Measurements from ENCODE around the gene RHBDF2. TPM values are rescaled to one million over a fixed set of nuclear protein-coding genes. Genes with fewer than 3 reads are reported as not detected.

Gene RHBDF2
- total and polyA plus RNA-seq, 2 donors (not counting 3 experiments of a cell fraction or from before 2014, with no cell fraction given): 25.5 to 38.5 TPM

DNA sequence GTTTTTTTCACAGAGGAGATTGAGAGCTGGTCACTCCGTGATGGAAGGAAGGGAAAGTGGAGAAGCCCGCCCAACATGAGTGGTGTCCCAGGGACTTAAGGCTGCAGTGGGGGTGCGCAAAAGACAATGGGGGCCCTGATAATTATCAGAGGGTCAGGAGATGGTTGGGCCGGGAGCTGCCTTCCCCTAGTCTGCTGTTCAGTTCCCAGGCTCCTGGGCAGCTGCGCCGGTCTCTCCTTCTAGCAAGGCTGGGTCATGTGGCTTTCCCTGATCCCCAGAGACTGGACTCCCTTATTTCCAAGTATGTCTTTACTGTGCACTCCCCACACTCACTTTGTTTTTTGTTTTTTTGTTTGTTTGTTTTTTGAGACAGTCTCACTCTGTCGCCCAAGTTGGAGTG lies 20.0 kb upstream of the RHBDF2 start:
- Histone ChIP-seq H3K79me2 (ENCODE audit: control insufficient read depth, insufficient read depth, low read length) (no peaks in the 10 kb centered on the region), H3K36me3 (ENCODE audit: control insufficient read depth in 2 of 2, extremely low read depth in 1 of 2, insufficient read depth in 2 of 2, low read length in 2 of 2) (no peaks in the 10 kb centered on the region), H3K9me1 (replicated peaks; ENCODE audit: control insufficient read depth, extremely low read depth, insufficient read depth, low read length) (no peaks in the 10 kb centered on the region), H2AFZ (ENCODE audit: low read depth, low read length) (no peak overlapping the region), H4K20me1 (replicated peaks; ENCODE audit: control insufficient read depth, extremely low read depth, insufficient read depth, low read length) (no peaks in the 10 kb centered on the region), H3K27ac (ENCODE audit: insufficient read depth, low read depth, low read length) (no peak overlapping the region), H3K4me3 (replicated peaks in 1 of 3; ENCODE audit: insufficient read depth in 1 of 3, low read depth in 1 of 3, low read length in 3 of 3) (no peak overlapping the region), H3K4me1 (ENCODE audit: control insufficient read depth, extremely low read depth, insufficient read depth, low read length) (no peaks in the 10 kb centered on the region), H3K9ac (replicated peaks; ENCODE audit: extremely low read depth, insufficient read depth, low read length) (no peak overlapping the region), H3K27me3 (ENCODE audit: control insufficient read depth in 2 of 2, insufficient read depth in 2 of 2, low read length in 2 of 2) (no peaks in the 10 kb centered on the region), H3K9me3 (replicated peaks; ENCODE audit: control insufficient read depth, insufficient read depth, low read length) (no peaks in the 10 kb centered on the region), H3K4me2 (ENCODE audit: insufficient read depth, low read length) (no peak overlapping the region)
- dilution Hi-C loops (cut with MboI; ENCODE audit: extremely low pct_ligation_motif_present, low sequenced_read_pairs): no loop called here
- DNase-seq (ENCODE audit: low read depth, low spot score): no peak
- TF ChIP-seq, protein P1, sequence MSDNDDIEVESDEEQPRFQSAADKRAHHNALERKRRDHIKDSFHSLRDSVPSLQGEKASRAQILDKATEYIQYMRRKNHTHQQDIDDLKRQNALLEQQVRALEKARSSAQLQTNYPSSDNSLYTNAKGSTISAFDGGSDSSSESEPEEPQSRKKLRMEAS (IDR thresholded peaks at IDR 0.05; ENCODE audit: insufficient read depth, insufficient read length): no peak
- TF ChIP-seq POLR2AphosphoS5 (IDR thresholded peaks at IDR 0.05; ENCODE audit: insufficient read depth, low read depth, low read length): no peak
- intact Hi-C loops (cut with micrococcal nuclease): loop anchor here (10.0 kb wide), 1 partner anchor 194 kb away; the partner anchor contains the start of gene MXRA7
- no TSS peak for BruUV-seq (replicated peaks)
- ChIA-PET CTCF (interaction anchor here (1.1 to 5.9 kb wide), 4 partner anchors 11 to 160 kb away, joined by 3 to 112 read pairs (median 70); no protein-coding TSS in a partner anchor), POLR2A (no interaction called here)
- no peak for FAIRE-seq

DNA sequence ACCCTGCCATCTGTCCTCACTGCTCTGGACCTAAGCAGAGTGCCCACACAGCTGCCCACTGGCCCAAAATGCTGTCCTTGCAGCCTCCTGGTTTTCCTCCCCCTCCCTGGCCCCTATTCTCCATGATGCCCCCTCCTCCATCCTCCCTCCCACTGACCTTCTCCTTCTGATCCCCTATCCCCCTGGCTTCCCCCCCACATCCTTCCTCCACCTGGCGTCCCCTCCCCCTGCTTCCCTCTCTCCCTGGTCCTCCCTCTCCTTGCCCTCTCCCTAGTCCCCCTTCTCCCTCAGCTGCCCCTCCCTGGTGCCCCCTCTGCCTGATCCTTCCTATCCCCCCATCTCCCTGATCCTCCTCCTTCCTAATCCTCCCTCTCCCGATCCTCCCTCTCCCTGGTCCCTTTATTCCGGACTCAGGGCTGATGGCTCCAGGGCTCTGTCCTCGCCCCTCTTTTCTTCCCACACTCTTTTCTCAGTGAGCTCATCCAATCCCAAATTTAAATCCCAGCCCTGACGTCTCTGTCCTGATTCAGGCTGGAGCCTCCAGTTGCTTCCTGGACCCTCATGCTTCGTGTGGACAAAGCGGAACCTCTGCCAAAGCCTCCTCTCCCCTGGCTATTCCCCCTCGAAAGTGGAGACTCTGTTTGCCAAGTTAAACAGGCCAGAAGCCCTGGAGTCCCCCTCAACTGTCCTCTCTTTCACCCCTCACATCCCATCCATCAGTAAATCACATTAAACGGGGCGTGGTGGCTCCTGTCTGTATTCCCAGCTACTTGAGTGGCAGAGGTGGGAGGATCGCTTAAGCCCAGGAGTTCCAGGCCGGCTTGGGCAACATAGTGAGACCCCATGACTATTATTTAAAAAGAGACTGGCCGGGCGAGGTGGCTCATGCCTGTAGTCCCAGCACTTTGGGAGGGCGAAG lies 18.1 kb upstream of the RHBDF2 start:
- POLR2A ChIA-PET: interaction anchor here (0.7 kb wide), 1 partner anchor 153 kb away, joined by 6 read pairs; no protein-coding TSS in a partner anchor

More for the DNA sequence above, 18.1 kb upstream of the RHBDF2 start:
- Histone ChIP-seq H3K9ac (replicated peaks; ENCODE audit: extremely low read depth, insufficient read depth, low read length) (no peak overlapping the region), H3K4me3 (replicated peaks in 1 of 3; ENCODE audit: insufficient read depth in 1 of 3, low read depth in 1 of 3, low read length in 3 of 3) (no peak overlapping the region), H3K27ac (ENCODE audit: insufficient read depth, low read depth, low read length) (no peak overlapping the region), H3K27me3 (ENCODE audit: control insufficient read depth in 2 of 2, insufficient read depth in 2 of 2, low read length in 2 of 2) (no peaks in the 10 kb centered on the region), H3K79me2 (ENCODE audit: control insufficient read depth, insufficient read depth, low read length) (no peaks in the 10 kb centered on the region), H3K4me1 (ENCODE audit: control insufficient read depth, extremely low read depth, insufficient read depth, low read length) (no peaks in the 10 kb centered on the region), H2AFZ (ENCODE audit: low read depth, low read length) (no peak overlapping the region), H3K9me1 (replicated peaks; ENCODE audit: control insufficient read depth, extremely low read depth, insufficient read depth, low read length) (no peaks in the 10 kb centered on the region), H3K36me3 (ENCODE audit: control insufficient read depth in 2 of 2, extremely low read depth in 1 of 2, insufficient read depth in 2 of 2, low read length in 2 of 2) (no peaks in the 10 kb centered on the region), H4K20me1 (replicated peaks; ENCODE audit: control insufficient read depth, extremely low read depth, insufficient read depth, low read length) (no peaks in the 10 kb centered on the region), H3K9me3 (replicated peaks; ENCODE audit: control insufficient read depth, insufficient read depth, low read length) (no peaks in the 10 kb centered on the region), H3K4me2 (ENCODE audit: insufficient read depth, low read length) (no peak overlapping the region)
- DNase-seq (ENCODE audit: low read depth, low spot score) (no peak), FAIRE-seq (no peak)
- CTCF ChIA-PET: interaction anchor here (1.1 to 5.9 kb wide), 2 partner anchors 104 to 162 kb away, joined by 3 to 35 read pairs; no protein-coding TSS in a partner anchor
- no TSS peak for BruUV-seq (replicated peaks)
- dilution Hi-C loops (cut with MboI; ENCODE audit: extremely low pct_ligation_motif_present, low sequenced_read_pairs) (no loop called here), intact Hi-C loops (cut with micrococcal nuclease) (no loop called here)
- no peak for TF ChIP-seq GATA2 (IDR thresholded peaks at IDR 0.05; ENCODE audit: insufficient read depth, insufficient read length, low read depth, low read length)
- no peak for TF ChIP-seq FOS (IDR thresholded peaks at IDR 0.05; ENCODE audit: borderline replicate concordance, insufficient read depth, low read length)
- TF ChIP-seq, protein P2, sequence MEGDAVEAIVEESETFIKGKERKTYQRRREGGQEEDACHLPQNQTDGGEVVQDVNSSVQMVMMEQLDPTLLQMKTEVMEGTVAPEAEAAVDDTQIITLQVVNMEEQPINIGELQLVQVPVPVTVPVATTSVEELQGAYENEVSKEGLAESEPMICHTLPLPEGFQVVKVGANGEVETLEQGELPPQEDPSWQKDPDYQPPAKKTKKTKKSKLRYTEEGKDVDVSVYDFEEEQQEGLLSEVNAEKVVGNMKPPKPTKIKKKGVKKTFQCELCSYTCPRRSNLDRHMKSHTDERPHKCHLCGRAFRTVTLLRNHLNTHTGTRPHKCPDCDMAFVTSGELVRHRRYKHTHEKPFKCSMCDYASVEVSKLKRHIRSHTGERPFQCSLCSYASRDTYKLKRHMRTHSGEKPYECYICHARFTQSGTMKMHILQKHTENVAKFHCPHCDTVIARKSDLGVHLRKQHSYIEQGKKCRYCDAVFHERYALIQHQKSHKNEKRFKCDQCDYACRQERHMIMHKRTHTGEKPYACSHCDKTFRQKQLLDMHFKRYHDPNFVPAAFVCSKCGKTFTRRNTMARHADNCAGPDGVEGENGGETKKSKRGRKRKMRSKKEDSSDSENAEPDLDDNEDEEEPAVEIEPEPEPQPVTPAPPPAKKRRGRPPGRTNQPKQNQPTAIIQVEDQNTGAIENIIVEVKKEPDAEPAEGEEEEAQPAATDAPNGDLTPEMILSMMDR (IDR thresholded peaks at IDR 0.05; ENCODE audit: extremely low read depth in 1 of 2, insufficient read depth in 1 of 2, low read depth in 1 of 2, low read length in 2 of 2): no peak
- no peak for TF ChIP-seq POLR2AphosphoS5 (IDR thresholded peaks at IDR 0.05; ENCODE audit: insufficient read depth, low read depth, low read length)
- no peak for TF ChIP-seq POLR2A (IDR thresholded peaks at IDR 0.05; ENCODE audit: low read depth, low read length)
- TF ChIP-seq EZH2 (IDR thresholded peaks at IDR 0.05; ENCODE audit: borderline replicate concordance, low read depth, low read length, severe bottlenecking): no peak
- TF ChIP-seq, protein P1 (IDR thresholded peaks at IDR 0.05; ENCODE audit: insufficient read depth, insufficient read length): no peak
- no peak for TF ChIP-seq JUN (IDR thresholded peaks at IDR 0.05; ENCODE audit: borderline replicate concordance, insufficient read depth, insufficient read length, low read depth)
